HEK293 (cell line): Measurements from ENCODE around the gene AMPD2.

Experiments
- CTCF ChIA-PET: fragments of 350-600 bp; formaldehyde crosslinking; extraction: SDS; loops from one replicate; lab custom pipeline; 2021; ENCODE audit warnings: antibody characterized with exemption; lab: Yijun Ruan, JAX
- POLR2A ChIA-PET: fragments of 300-600 bp; formaldehyde crosslinking; extraction: SDS; loops from one replicate; lab custom pipeline; 2020; ENCODE audit warnings: antibody characterized with exemption, inconsistent platforms; lab: Yijun Ruan, JAX
- H3K27ac ChIP-seq: fragments of 200-500 bp; sonication (Bioruptor generic); 2 replicates; pipeline ENCODE4 v1.5.1; 2014; ENCODE audit warnings: low read depth, low read length, control low read depth, inconsistent platforms; ENCODE audit errors: extremely low read depth
- H3K36me3 ChIP-seq, 2 experiments: fragments of 200-500 bp in 1 of 2; sonication (Bioruptor generic) in 1 of 2; 1 replicate in 1 of 2; 2 replicates in 1 of 2; pipeline ENCODE4 v1.5.1; 2014 to 2017; ENCODE audit warnings: inconsistent platforms in 2 of 2, low read length in 2 of 2; ENCODE audit not compliant: control insufficient read depth in 2 of 2, insufficient read depth in 1 of 2
- H3K4me1 ChIP-seq: fragments of 200-500 bp; sonication (Bioruptor generic); 2 replicates; pipeline ENCODE4 v1.5.1; 2014; ENCODE audit warnings: mild to moderate bottlenecking, low read length, inconsistent platforms; ENCODE audit not compliant: control insufficient read depth, insufficient read depth
- H3K4me3 ChIP-seq: 2 replicates; pipeline ENCODE4 v1.5.1; 2011; ENCODE audit warnings: low read depth, mild to moderate bottlenecking, control low read depth, low read length, moderate library complexity
- H3K9me3 ChIP-seq: fragments of 200-500 bp; sonication (Bioruptor generic); 2 replicates; pipeline ENCODE4 v1.5.1; 2014; ENCODE audit warnings: low read depth, low read length, inconsistent platforms; ENCODE audit not compliant: control insufficient read depth, insufficient read depth
- OVOL3 ChIP-seq: fragments of 450-650 bp; formaldehyde crosslinking; IDR thresholded peaks from 2 replicates; pipeline ENCODE4 v1.5.1; 2016; ENCODE audit warnings: missing biosample characterization, missing genetic modification characterization
- SCRT1 ChIP-seq: fragments of 450-650 bp; formaldehyde crosslinking; IDR thresholded peaks from 2 replicates; pipeline ENCODE4 v1.5.1; 2016; ENCODE audit warnings: missing biosample characterization, missing genetic modification characterization, borderline replicate concordance
- SCRT2 ChIP-seq: fragments of 450-650 bp; formaldehyde crosslinking; IDR thresholded peaks from 2 replicates; pipeline ENCODE4 v1.5.1; 2016; ENCODE audit warnings: missing biosample characterization, missing genetic modification characterization
- ZBTB20 ChIP-seq: fragments of 450-650 bp; formaldehyde crosslinking; IDR thresholded peaks from 2 replicates; pipeline ENCODE4 v1.5.1; 2016; ENCODE audit warnings: missing biosample characterization, missing genetic modification characterization
- ZBTB7A ChIP-seq: fragments of 450-650 bp; formaldehyde crosslinking; IDR thresholded peaks from 2 replicates; pipeline ENCODE4 v1.5.1; 2016; ENCODE audit warnings: low read depth, missing biosample characterization, missing genetic modification characterization
- ZNF175 ChIP-seq: fragments of 450-650 bp; formaldehyde crosslinking; IDR thresholded peaks from 2 replicates; pipeline ENCODE4 v1.5.1; 2016; ENCODE audit warnings: missing biosample characterization, missing genetic modification characterization
- ZNF366 ChIP-seq: fragments of 450-650 bp; formaldehyde crosslinking; conservative IDR thresholded peaks from 2 replicates; pipeline ENCODE4 v1.5.1; 2016; ENCODE audit warnings: missing biosample characterization, missing genetic modification characterization
- ZNF510 ChIP-seq: fragments of 450-650 bp; formaldehyde crosslinking; IDR thresholded peaks from 2 replicates; pipeline ENCODE4 v1.5.1; 2018; ENCODE audit warnings: mild to moderate bottlenecking, missing genetic modification characterization, missing biosample characterization; ENCODE audit not compliant: insufficient replicate concordance
- TF ChIP-seq, protein P1 (sequence below): fragments of 450-650 bp; formaldehyde crosslinking; IDR thresholded peaks from 2 replicates; pipeline ENCODE4 v1.5.1; 2016; ENCODE audit warnings: missing biosample characterization, missing genetic modification characterization
- TF ChIP-seq, protein P2 (sequence below): fragments of 450-650 bp; formaldehyde crosslinking; IDR thresholded peaks from 2 replicates; pipeline ENCODE4 v1.5.1; 2016; ENCODE audit warnings: missing biosample characterization, missing genetic modification characterization
- TF ChIP-seq, protein P3 (sequence below): fragments of 450-650 bp; formaldehyde crosslinking; IDR thresholded peaks from 2 replicates; pipeline ENCODE4 v1.5.1; 2016; ENCODE audit warnings: missing biosample characterization, missing genetic modification characterization
- TF ChIP-seq, protein P4 (sequence below): fragments of 450-650 bp; formaldehyde crosslinking; IDR thresholded peaks from 2 replicates; pipeline ENCODE4 v1.5.1; 2016; ENCODE audit warnings: missing biosample characterization, missing genetic modification characterization
- TF ChIP-seq, protein P5 (sequence below): fragments of 450-650 bp; formaldehyde crosslinking; IDR thresholded peaks from 2 replicates; pipeline ENCODE4 v1.5.1; 2016; ENCODE audit warnings: missing biosample characterization, missing genetic modification characterization

AMPD2 gene

DNA sequence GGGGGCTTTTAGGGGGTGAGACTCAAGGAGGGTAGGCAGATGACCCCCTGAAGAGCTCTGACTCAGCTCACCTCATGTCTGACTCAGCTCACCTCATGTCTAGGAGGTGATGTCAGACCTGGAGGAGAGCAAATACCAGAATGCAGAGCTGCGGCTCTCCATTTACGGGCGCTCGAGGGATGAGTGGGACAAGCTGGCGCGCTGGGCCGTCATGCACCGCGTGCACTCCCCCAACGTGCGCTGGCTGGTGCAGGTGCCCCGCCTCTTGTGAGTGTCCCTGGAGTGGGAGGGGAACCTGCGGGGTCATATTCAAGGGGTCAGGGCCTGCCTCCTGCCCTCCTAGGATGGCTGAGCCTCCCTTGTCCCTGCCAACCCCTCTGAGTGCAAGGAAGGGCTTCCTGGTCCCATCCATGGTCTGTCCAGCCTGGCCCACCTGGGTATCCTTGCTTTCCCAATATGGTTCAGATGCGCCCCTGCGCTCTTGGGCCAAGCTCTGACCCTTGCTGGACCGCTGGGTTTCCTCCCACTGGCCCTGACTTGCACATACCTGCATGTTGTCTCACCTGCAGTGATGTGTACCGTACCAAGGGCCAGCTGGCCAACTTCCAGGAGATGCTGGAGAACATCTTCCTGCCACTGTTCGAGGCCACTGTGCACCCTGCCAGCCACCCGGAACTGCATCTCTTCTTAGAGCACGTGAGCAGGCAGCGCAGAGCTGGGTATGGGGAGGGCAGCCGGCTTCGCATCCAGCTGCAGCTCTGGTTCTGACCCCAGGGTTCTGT, 9.1 kb downstream of the AMPD2 start (continued):
- TF ChIP-seq ZBTB20 (tag by site-specific recombination) (no peak), ZNF510 (tag by site-specific recombination) (no peak), ZNF366 (tag by site-specific recombination) (no peak)
- TF ChIP-seq, protein P1, sequence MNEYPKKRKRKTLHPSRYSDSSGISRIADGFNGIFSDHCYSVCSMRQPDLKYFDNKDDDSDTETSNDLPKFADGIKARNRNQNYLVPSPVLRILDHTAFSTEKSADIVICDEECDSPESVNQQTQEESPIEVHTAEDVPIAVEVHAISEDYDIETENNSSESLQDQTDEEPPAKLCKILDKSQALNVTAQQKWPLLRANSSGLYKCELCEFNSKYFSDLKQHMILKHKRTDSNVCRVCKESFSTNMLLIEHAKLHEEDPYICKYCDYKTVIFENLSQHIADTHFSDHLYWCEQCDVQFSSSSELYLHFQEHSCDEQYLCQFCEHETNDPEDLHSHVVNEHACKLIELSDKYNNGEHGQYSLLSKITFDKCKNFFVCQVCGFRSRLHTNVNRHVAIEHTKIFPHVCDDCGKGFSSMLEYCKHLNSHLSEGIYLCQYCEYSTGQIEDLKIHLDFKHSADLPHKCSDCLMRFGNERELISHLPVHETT (tag by site-specific recombination), result 0 out of 2 replicates have a peak, but pooled peaks have one; percentile 55
- TF ChIP-seq, protein P2, sequence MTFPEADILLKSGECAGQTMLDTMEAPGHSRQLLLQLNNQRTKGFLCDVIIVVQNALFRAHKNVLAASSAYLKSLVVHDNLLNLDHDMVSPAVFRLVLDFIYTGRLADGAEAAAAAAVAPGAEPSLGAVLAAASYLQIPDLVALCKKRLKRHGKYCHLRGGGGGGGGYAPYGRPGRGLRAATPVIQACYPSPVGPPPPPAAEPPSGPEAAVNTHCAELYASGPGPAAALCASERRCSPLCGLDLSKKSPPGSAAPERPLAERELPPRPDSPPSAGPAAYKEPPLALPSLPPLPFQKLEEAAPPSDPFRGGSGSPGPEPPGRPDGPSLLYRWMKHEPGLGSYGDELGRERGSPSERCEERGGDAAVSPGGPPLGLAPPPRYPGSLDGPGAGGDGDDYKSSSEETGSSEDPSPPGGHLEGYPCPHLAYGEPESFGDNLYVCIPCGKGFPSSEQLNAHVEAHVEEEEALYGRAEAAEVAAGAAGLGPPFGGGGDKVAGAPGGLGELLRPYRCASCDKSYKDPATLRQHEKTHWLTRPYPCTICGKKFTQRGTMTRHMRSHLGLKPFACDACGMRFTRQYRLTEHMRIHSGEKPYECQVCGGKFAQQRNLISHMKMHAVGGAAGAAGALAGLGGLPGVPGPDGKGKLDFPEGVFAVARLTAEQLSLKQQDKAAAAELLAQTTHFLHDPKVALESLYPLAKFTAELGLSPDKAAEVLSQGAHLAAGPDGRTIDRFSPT (tag by site-specific recombination), result peak; percentile 29; the same call in 1 of the 2 replicates
- TF ChIP-seq, all 188 proteins: peak for 7

DNA sequence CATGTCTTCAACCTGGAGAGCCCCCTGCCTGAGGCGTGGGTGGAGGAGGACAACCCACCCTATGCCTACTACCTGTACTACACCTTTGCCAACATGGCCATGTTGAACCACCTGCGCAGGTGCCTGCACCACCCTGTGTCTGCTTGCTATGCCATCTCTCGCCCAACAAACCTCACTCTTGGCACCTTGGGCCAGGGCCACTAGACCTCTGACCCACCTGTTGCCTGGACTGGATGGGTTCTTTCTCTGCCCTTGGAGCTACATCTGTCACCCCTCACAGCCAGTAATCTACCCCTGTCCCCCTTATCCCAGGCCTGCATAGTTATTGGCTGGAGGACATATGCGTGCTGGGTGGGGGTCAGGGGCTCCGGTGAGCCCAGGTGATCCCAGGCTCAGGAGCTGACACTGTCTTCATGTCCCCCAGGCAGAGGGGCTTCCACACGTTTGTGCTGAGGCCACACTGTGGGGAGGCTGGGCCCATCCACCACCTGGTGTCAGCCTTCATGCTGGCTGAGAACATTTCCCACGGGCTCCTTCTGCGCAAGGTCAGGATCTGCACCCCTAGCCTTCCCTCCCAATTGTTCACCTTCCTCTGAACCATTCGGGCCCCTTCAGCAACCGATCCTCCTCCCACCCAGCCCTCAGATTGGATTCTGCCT, 9.9 kb downstream of the AMPD2 start:
- ChIA-PET CTCF (interaction anchor here (0.6 to 5.8 kb wide), 13 partner anchors 11 to 405 kb away, joined by 3 to 63 read pairs (median 6); partner anchors contain the start of genes GNAI3 and STRIP1), POLR2A (interaction anchor here (0.6 to 4.2 kb wide), 3 partner anchors 81 to 136 kb away, joined by 3 to 25 read pairs (median 7); partner anchors contain the start of genes CYB561D1 and GNAI3)
- H3K4me1 ChIP-seq, result no peaks in the 10 kb centered on the region
- peaks cover 4 to 70% of the 10 kb centered on the region in 2 experiments; a peak in 2 of 3 replicates for H3K36me3 ChIP-seq
- no peak overlapping the region for H3K27ac ChIP-seq
- H3K9me3 ChIP-seq, result no peaks in the 10 kb centered on the region
- TF ChIP-seq SCRT2 (tag by site-specific recombination) (peak; percentile 96), OVOL3 (tag by site-specific recombination) (no peak), SCRT1 (tag by site-specific recombination) (peak; percentile 91)
- no peak overlapping the region for H3K4me3 ChIP-seq

DNA sequence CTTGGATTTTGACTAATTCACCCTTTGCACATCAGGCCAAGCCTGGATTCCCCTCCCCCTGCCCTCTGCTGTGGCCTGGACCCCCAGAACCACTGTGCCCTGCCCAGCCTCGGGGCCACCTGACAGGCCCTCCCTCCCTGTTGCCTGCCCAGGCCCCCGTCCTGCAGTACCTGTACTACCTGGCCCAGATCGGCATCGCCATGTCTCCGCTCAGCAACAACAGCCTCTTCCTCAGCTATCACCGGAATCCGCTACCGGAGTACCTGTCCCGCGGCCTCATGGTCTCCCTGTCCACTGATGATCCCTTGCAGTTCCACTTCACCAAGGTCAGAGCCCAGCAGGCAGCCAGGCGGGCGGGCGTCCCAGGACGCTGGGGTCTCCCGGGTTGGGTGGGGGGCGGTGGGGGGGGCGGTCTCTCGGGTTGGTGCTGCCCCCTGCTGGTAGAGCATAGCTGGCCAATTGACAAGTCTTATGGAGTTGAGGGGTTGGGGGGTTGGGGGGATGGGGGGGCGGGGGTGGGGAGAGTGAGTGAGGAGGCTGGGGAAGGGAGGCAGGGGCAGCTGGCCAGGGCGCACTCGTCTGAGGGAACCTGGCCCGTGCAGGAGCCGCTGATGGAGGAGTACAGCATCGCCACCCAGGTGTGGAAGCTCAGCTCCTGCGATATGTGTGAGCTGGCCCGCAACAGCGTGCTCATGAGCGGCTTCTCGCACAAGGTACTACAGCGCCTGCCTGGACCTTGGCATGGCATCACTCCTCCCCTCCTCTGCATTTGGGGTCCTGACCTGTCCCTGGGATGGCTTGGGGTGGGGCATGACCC, 10.7 kb downstream of the AMPD2 start:
- Histone ChIP-seq H3K27ac (no peak overlapping the region), H3K36me3 (peaks cover 4 to 67% of the 10 kb centered on the region in 2 experiments; a peak in 2 of 3 replicates), H3K9me3 (no peaks in the 10 kb centered on the region), H3K4me3 (no peak overlapping the region), H3K4me1 (no peaks in the 10 kb centered on the region)
- POLR2A ChIA-PET, result interaction anchor here (0.5 to 4.2 kb wide), 3 partner anchors 82 to 694 kb away, joined by 5 to 25 read pairs (median 7); partner anchors contain the start of gene GNAI3
- TF ChIP-seq, protein P1 (tag by site-specific recombination), result no peak
- TF ChIP-seq, protein P3, sequence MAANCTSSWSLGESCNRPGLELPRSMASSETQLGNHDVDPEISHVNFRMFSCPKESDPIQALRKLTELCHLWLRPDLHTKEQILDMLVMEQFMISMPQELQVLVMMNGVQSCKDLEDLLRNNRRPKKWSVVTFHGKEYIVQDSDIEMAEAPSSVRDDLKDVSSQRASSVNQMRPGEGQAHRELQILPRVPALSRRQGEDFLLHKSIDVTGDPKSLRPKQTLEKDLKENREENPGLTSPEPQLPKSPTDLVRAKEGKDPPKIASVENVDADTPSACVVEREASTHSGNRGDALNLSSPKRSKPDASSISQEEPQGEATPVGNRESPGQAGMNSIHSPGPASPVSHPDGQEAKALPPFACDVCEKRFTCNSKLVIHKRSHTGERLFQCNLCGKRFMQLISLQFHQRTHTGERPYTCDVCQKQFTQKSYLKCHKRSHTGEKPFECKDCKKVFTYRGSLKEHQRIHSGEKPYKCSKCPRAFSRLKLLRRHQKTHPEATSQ (tag by site-specific recombination), result no peak
- TF ChIP-seq, protein P4, sequence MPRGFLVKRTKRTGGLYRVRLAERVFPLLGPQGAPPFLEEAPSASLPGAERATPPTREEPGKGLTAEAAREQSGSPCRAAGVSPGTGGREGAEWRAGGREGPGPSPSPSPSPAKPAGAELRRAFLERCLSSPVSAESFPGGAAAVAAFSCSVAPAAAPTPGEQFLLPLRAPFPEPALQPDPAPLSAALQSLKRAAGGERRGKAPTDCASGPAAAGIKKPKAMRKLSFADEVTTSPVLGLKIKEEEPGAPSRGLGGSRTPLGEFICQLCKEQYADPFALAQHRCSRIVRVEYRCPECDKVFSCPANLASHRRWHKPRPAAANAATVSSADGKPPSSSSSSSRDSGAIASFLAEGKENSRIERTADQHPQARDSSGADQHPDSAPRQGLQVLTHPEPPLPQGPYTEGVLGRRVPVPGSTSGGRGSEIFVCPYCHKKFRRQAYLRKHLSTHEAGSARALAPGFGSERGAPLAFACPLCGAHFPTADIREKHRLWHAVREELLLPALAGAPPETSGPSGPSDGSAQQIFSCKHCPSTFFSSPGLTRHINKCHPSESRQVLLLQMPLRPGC (tag by site-specific recombination), result no peak
- TF ChIP-seq ZBTB7A (tag by site-specific recombination), result no peak
- TF ChIP-seq ZNF175, result no peak
- TF ChIP-seq, protein P5, sequence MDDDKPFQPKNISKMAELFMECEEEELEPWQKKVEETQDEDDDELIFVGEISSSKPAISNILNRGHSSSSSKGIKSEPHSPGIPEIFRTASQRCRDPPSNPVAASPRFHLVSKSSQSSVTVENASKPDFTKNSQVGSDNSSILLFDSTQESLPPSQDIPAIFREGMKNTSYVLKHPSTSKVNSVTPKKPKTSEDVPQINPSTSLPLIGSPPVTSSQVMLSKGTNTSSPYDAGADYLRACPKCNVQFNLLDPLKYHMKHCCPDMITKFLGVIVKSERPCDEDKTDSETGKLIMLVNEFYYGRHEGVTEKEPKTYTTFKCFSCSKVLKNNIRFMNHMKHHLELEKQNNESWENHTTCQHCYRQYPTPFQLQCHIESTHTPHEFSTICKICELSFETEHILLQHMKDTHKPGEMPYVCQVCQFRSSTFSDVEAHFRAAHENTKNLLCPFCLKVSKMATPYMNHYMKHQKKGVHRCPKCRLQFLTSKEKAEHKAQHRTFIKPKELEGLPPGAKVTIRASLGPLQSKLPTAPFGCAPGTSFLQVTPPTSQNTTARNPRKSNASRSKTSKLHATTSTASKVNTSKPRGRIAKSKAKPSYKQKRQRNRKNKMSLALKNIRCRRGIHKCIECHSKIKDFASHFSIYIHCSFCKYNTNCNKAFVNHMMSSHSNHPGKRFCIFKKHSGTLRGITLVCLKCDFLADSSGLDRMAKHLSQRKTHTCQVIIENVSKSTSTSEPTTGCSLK, result no peak
- CTCF ChIA-PET, result interaction anchor here (0.5 to 5.8 kb wide), 17 partner anchors 10 to 404 kb away, joined by 3 to 63 read pairs (median 4); partner anchors contain the start of genes GNAI3 and STRIP1
